Testis (tissue), 3 donors: ENCODE measurements around the gene TOMT. TPM values are rescaled to one million over a fixed set of nuclear protein-coding genes. Genes with fewer than 3 reads are reported as not detected.
"Not testable (repeated sequence)": the region's sequence is repeated elsewhere in the genome, so short reads cannot be mapped to it uniquely, and the experiment has no call there.

ENCODE experiments used
- DNase-seq: peaks from one replicate; pipeline ENCODE4 v3.0.0-alpha.2; 2019
- H3K27ac ChIP-seq, 2 donors: fragments of 200-600 bp; sonication (generic); one replicate each; pipeline ENCODE4 v1.5.1; 2019
- H3K27me3 ChIP-seq: fragments of 200-600 bp; sonication (generic); one replicate; pipeline ENCODE4 v1.5.1; 2019
- H3K36me3 ChIP-seq: fragments of 200-600 bp; sonication (generic); one replicate; pipeline ENCODE4 v1.5.1; 2017; ENCODE audit warnings: low read depth; ENCODE audit errors: missing control alignments
- H3K4me1 ChIP-seq: fragments of 200-600 bp; sonication (generic); one replicate; pipeline ENCODE4 v1.5.1; 2019
- H3K4me3 ChIP-seq, 2 donors: fragments of 200-600 bp; sonication (generic); one replicate each; pipeline ENCODE4 v1.5.1; 2017 to 2019
- H3K9me3 ChIP-seq: fragments of 200-600 bp; sonication (generic); one replicate; pipeline ENCODE4 v1.5.1; 2017
- POLR2A ChIP-seq: fragments of 450-650 bp; IDR thresholded peaks from one replicate; pipeline ENCODE4 v1.6.1; 2017; ENCODE audit warnings: antibody characterized with exemption, mild to moderate bottlenecking, moderate library complexity
- WGBS, 2 donors: methylation state at CpG; one replicate each; pipeline ENCODE4 v1.1.5; 2018; 5-methylcytosine and 5-hydroxymethylcytosine counted together
- intact Hi-C: fragments of 100-400 bp; cut with DNase I; formaldehyde crosslinking; loops from one replicate; pipeline ENCODE4 v1.15.1; 2023; ENCODE audit warnings: low total_unique reads
- polyA plus RNA-seq: library from polyadenylated mRNA; stranded (reverse); fragments of 350-450 nt; fragmentation: Illumina TruSeq; extraction: RNeasy Lipid Tissue Mini Kit (QIAGEN cat#74804); gene quantifications from one replicate; pipeline ENCODE4 v1.2.3, GENCODE V29; 2014; ENCODE audit warnings: low read depth, low replicate concordance; ENCODE audit not compliant: insufficient read depth
- total RNA-seq, 2 donors: library from RNA; depleted of rRNA; stranded (reverse); fragments of >200 nt; gene quantifications; one replicate each; pipeline ENCODE4 v1.2.3, GENCODE V29; 2016
- TF ChIP-seq, protein P1 (sequence below), 3 experiments: fragments of 450-650 bp in 2 of 3; fragments of 200-600 bp in 1 of 3; sonication (generic) in 1 of 3; IDR thresholded peaks; one replicate each; pipeline ENCODE4 v1.5.1; 2016 to 2019; ENCODE audit warnings: antibody characterized with exemption in 3 of 3, mild to moderate bottlenecking in 2 of 3, moderate library complexity in 1 of 3

The TOMT gene
- total and polyA plus RNA-seq, 3 donors from 2014 or later = 0.43 TPM; not detected in 2

DNA sequence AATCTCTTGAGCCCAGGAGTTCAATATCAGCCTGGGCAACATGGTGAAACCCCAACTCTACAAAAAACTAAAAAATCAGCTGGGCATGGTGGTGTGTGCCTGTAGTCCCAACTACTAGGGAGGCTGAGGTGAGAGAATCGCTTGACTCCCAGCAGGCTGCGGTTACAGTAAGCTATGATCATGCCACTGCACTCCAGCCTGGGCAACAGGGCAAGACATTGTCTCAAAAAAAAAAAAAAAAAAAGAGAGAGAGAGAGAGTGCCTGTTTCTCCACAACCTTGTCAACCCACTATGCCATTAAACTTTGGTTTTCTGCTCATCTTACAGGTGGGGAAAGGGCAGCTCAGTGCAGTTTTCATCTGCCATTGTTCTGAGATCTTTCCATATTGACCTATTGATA lies 34.9 kb downstream of the TOMT start:
- Histone ChIP-seq H3K36me3 (no peaks in the 10 kb centered on the region), H3K27ac (no peak overlapping the region), H3K27me3 (no peaks in the 10 kb centered on the region), H3K4me1 (no peaks in the 10 kb centered on the region), H3K4me3 (no peak overlapping the region), H3K9me3 (no peaks in the 10 kb centered on the region)
- 97 to 100% methylated on average over 2 of the region's 2 CpGs for WGBS, 2 donors
- intact Hi-C loops = no loop called here
- no peak for DNase-seq
- TF ChIP-seq, protein P1, sequence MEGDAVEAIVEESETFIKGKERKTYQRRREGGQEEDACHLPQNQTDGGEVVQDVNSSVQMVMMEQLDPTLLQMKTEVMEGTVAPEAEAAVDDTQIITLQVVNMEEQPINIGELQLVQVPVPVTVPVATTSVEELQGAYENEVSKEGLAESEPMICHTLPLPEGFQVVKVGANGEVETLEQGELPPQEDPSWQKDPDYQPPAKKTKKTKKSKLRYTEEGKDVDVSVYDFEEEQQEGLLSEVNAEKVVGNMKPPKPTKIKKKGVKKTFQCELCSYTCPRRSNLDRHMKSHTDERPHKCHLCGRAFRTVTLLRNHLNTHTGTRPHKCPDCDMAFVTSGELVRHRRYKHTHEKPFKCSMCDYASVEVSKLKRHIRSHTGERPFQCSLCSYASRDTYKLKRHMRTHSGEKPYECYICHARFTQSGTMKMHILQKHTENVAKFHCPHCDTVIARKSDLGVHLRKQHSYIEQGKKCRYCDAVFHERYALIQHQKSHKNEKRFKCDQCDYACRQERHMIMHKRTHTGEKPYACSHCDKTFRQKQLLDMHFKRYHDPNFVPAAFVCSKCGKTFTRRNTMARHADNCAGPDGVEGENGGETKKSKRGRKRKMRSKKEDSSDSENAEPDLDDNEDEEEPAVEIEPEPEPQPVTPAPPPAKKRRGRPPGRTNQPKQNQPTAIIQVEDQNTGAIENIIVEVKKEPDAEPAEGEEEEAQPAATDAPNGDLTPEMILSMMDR (IDR thresholded peaks at IDR 0.05) = no peak
- TF ChIP-seq POLR2A = no peak

GRCh38 chr11:72141066-72141465 lies 35.3 kb downstream of the TOMT start:
- H3K27me3 ChIP-seq = no peaks in the 10 kb centered on the region
- intact Hi-C loops = no loop called here
- TF ChIP-seq, protein P1 (IDR thresholded peaks at IDR 0.05) = no peak
- TF ChIP-seq POLR2A = no peak
- no peak overlapping the region for H3K27ac ChIP-seq
- no peaks in the 10 kb centered on the region for H3K9me3 ChIP-seq
- DNase-seq = no peak
- no peak overlapping the region for H3K4me3 ChIP-seq
- H3K36me3 ChIP-seq = no peaks in the 10 kb centered on the region
- 75 to 77% methylated on average over 3 of the region's 3 CpGs for WGBS, 2 donors
- no peaks in the 10 kb centered on the region for H3K4me1 ChIP-seq

DNA sequence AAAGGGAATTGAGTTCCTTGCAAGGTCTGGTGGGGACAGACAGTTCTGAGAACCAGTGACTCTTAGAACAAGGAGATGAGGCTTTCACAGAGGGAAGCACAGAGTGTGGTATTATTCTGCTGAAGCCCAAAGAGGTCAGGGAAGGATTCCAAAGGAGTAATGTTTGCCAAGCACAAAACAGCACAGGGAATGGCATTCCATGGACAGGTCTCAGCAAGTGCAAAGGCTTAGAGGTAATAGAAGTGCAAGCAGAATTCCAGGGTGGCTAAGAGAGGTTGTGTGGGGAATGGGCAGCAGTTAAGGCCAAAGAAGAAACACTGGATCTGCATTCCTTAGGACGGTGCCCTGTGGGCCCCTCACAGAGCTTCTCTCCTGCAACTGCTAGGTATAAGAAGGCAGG lies 36.4 kb downstream of the TOMT start:
- H3K9me3 ChIP-seq, H3K4me1 ChIP-seq, H3K36me3 ChIP-seq, H3K4me3 ChIP-seq, H3K27me3 ChIP-seq, intact Hi-C loops, H3K27ac ChIP-seq, DNase-seq: not testable (repeated sequence)
- 55 to 73% methylated on average over 1 of the region's 1 CpG for WGBS, 2 donors

DNA sequence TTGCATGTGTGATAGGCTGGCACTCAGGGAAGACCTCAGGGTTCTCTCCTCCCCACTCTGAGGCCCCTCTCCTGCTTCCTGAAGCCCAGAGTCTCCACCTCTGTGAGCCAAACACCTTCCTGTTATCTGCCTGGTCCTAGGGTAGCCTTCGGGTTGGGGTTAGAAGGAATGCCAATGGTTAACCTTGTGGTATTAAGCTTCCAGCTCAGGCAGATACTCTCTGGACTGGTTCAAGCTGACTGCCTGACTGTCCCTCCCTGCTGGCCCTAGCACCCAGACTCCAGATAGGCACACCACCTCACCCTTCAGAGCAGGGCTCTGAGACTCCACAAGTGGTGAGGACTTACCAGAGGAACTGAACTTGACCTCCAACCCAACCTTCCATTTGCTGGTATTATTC lies 36.8 kb downstream of the TOMT start:
- H3K27ac ChIP-seq, DNase-seq, H3K4me1 ChIP-seq, H3K4me3 ChIP-seq, H3K9me3 ChIP-seq, intact Hi-C loops, H3K36me3 ChIP-seq, H3K27me3 ChIP-seq: not testable (repeated sequence)
- 40% methylated on average over 1 of the region's 1 CpG; no CpG with 5 or more reads in 1 of the 2 donors for WGBS, 2 donors

GRCh38 chr11:72144807-72145565 lies 39.3 kb downstream of the TOMT start:
- no peak for DNase-seq
- no peaks in the 10 kb centered on the region for H3K27me3 ChIP-seq
- H3K4me1 ChIP-seq = no peaks in the 10 kb centered on the region
- no peaks in the 10 kb centered on the region for H3K36me3 ChIP-seq
- no peak overlapping the region for H3K4me3 ChIP-seq
- whole genome bisulfite sequencing, 2 donors = 94 to 95% methylated on average over 4 of the region's 4 CpGs
- no peak overlapping the region for H3K27ac ChIP-seq
- H3K9me3 ChIP-seq = no peaks in the 10 kb centered on the region
- intact Hi-C loops = no loop called here
- TF ChIP-seq, protein P1 (IDR thresholded peaks at IDR 0.05) = no peak
- no peak for TF ChIP-seq POLR2A

DNA sequence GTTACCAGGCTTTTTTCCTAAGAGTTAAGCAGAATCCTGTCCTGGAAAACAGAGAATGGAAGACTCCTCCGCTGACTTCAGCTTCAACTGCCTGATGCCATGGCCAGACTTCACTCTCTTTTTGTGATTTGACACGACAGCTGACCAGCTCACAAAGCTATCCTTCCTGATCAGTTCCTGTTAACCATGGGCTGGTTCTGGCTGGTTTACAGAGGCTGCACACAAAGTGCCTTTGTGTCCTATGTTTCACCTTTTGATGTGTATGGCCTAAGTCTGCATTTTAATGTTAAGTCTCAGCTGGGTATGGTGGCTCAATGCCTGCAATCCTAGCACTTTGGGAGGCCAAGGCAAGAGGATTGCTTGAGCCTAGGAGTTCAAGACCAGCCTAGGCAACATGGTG lies 40.9 kb downstream of the TOMT start:
- no peak for DNase-seq
- Histone ChIP-seq H3K4me3 (no peak overlapping the region), H3K4me1 (no peaks in the 10 kb centered on the region), H3K27me3 (no peaks in the 10 kb centered on the region), H3K36me3 (no peaks in the 10 kb centered on the region), H3K27ac (no peak overlapping the region), H3K9me3 (no peaks in the 10 kb centered on the region)
- TF ChIP-seq, protein P1 (IDR thresholded peaks at IDR 0.05) = no peak
- no peak for TF ChIP-seq POLR2A
- intact Hi-C loops = no loop called here
- 28 to 62% methylated on average over 2 of the region's 2 CpGs for WGBS, 2 donors
